HepG2 (cell line): ENCODE results near the gene OR6C68. TPM values are rescaled to one million over a fixed set of nuclear protein-coding genes. Genes with fewer than 3 reads are reported as not detected.

Experiments
- ATAC-seq: fragments of 200-7000 bp; cut with Tn5 transposase; 3 replicates; pipeline ENCODE4 v1.9.1; 2020; ENCODE audit warnings: mild to moderate bottlenecking, moderate library complexity
- BruUV-seq: library from RNA; stranded (reverse); fragments of 400-500 nt; replicated peaks from 2 replicates; lab custom pipeline; 2021; lab: Mats Ljungman, UMichigan
- CTCF ChIA-PET: fragments of 300-600 bp; formaldehyde crosslinking; extraction: SDS; loops from one replicate; lab custom pipeline; 2021; ENCODE audit warnings: low total read pairs, inconsistent platforms, low intra/inter-chr PET ratio; lab: Yijun Ruan, JAX
- POLR2A ChIA-PET: fragments of 350-600 bp; sonication (Branson Sonifier 250); formaldehyde crosslinking; loops from one replicate; lab custom pipeline; 2020; ENCODE audit warnings: antibody characterized with exemption, inconsistent platforms; lab: Yijun Ruan, JAX
- DNase-seq: peaks from one replicate; pipeline ENCODE4 v3.0.0-alpha.2; 2015; ENCODE audit warnings: low spot score
- FAIRE-seq: peaks from 3 replicates; lab custom pipeline; 2011; peaks lifted over from hg19 to GRCh38; lab: Jason Lieb, UNC
- H2AFZ ChIP-seq: one replicate; pipeline ENCODE4 v1.6.1; 2011; ENCODE audit warnings: low read length, inconsistent platforms
- H3K27ac ChIP-seq: fragments of 300-600 bp; 3 replicates; pipeline ENCODE4 v1.8.0; 2011; ENCODE audit warnings: mixed run types, mild to moderate bottlenecking, mixed read lengths, low read length, inconsistent platforms; ENCODE audit not compliant: insufficient read depth; ENCODE audit errors: extremely low read length
- H3K27me3 ChIP-seq, 2 experiments: fragments of 200-600 bp in 1 of 2; 2 replicates in 1 of 2; 3 replicates in 1 of 2; pipeline versions ENCODE4 v1.6.0 to v1.8.0; 2011; ENCODE audit warnings: low read length in 2 of 2, mild to moderate bottlenecking in 2 of 2, moderate library complexity in 2 of 2, inconsistent platforms in 1 of 2; ENCODE audit not compliant: insufficient read depth in 2 of 2, control insufficient read depth in 1 of 2
- H3K36me3 ChIP-seq, 2 experiments: fragments of 200-600 bp in 1 of 2; replicated peaks in 1 of 2; 2 replicates in 1 of 2; 3 replicates in 1 of 2; pipeline versions ENCODE4 v1.5.1 to v1.8.0; 2011; ENCODE audit warnings: low read length in 2 of 2, inconsistent platforms in 1 of 2; ENCODE audit not compliant: insufficient read depth in 2 of 2, control insufficient read depth in 1 of 2
- H3K4me1 ChIP-seq: 2 replicates; pipeline ENCODE4 v1.5.1; 2012; ENCODE audit warnings: low read length, inconsistent platforms; ENCODE audit not compliant: insufficient read depth
- H3K4me2 ChIP-seq: 2 replicates; pipeline ENCODE4 v1.6.0; 2011; ENCODE audit warnings: low read depth, low read length, inconsistent platforms
- H3K4me3 ChIP-seq, 3 experiments: fragments of 200-600 bp in 1 of 3; sonication (generic), shearing (Covaris generic) in 1 of 3; replicated peaks in 1 of 3; 2 replicates each; pipeline ENCODE4 v1.5.1; 2011 to 2016; ENCODE audit warnings: low read length in 3 of 3, inconsistent platforms in 2 of 3, low read depth in 2 of 3, mild to moderate bottlenecking in 2 of 3, control low read depth in 1 of 3, mixed read lengths in 1 of 3; ENCODE audit not compliant: insufficient read depth in 1 of 3
- H3K79me2 ChIP-seq: one replicate; pipeline ENCODE4 v1.6.1; 2011; ENCODE audit warnings: low read length, inconsistent platforms; ENCODE audit not compliant: insufficient read depth
- H3K9ac ChIP-seq: 2 replicates; pipeline ENCODE4 v1.6.0; 2011; ENCODE audit warnings: mild to moderate bottlenecking, low read depth, low read length, inconsistent platforms; ENCODE audit not compliant: insufficient read depth
- H3K9me3 ChIP-seq: 2 replicates; pipeline ENCODE4 v1.5.1; 2012; ENCODE audit warnings: mild to moderate bottlenecking, low read length
- H4K20me1 ChIP-seq: 2 replicates; pipeline ENCODE4 v1.6.0; 2011; ENCODE audit warnings: inconsistent platforms, mild to moderate bottlenecking, low read length, moderate library complexity; ENCODE audit not compliant: insufficient read depth
- CHD2 ChIP-seq: IDR thresholded peaks from 2 replicates; pipeline ENCODE4 v1.6.1; 2011; ENCODE audit warnings: low read depth, low read length, improper control_type of control experiment
- HNRNPLL ChIP-seq: fragments of 200-400 bp; formaldehyde crosslinking; IDR thresholded peaks from 2 replicates; pipeline ENCODE4 v1.6.1; 2017; ENCODE audit warnings: mild to moderate bottlenecking, low read depth, low read length; ENCODE audit not compliant: poor library complexity, severe bottlenecking
- IRX3 ChIP-seq: sonication (generic); formaldehyde crosslinking; IDR thresholded peaks from 2 replicates; pipeline ENCODE4 v1.8.1; 2023; ENCODE audit warnings: mild to moderate bottlenecking, low read depth, missing genetic modification reagents, borderline replicate concordance
- POLR2G ChIP-seq: fragments of 200-400 bp; formaldehyde crosslinking; IDR thresholded peaks from 2 replicates; pipeline ENCODE4 v1.6.1; 2018; ENCODE audit warnings: mild to moderate bottlenecking, low read depth, low read length, moderate library complexity
- SNAI1 ChIP-seq: sonication (generic); formaldehyde crosslinking; IDR thresholded peaks from 2 replicates; pipeline ENCODE4 v1.5.0; 2020; ENCODE audit warnings: mild to moderate bottlenecking, missing genetic modification reagents, borderline replicate concordance
- USF2 ChIP-seq, 2 experiments: sonication (generic) in 1 of 2; formaldehyde crosslinking in 1 of 2; IDR thresholded peaks; 2 replicates each; pipeline versions ENCODE4 v1.5.1 to v1.6.1; 2011 to 2020; ENCODE audit warnings: borderline replicate concordance in 1 of 2, low read depth in 1 of 2, low read length in 1 of 2, mild to moderate bottlenecking in 1 of 2, missing genetic modification reagents in 1 of 2, moderate library complexity in 1 of 2
- ZNF281 ChIP-seq: sonication (generic); formaldehyde crosslinking; IDR thresholded peaks from 2 replicates; pipeline ENCODE4 v1.4.0; 2020; ENCODE audit warnings: missing genetic modification reagents, borderline replicate concordance
- ZNF446 ChIP-seq: sonication (generic); formaldehyde crosslinking; IDR thresholded peaks from 2 replicates; pipeline ENCODE4 v1.5.0; 2020; ENCODE audit warnings: mild to moderate bottlenecking, missing genetic modification reagents
- WGBS: methylation state at CpG from one replicate; pipeline ENCODE4 v1.1.6; 2017; ENCODE audit warnings: low lambda C conversion rate; 5-methylcytosine and 5-hydroxymethylcytosine counted together
- in situ Hi-C: cut with HindIII; loops from 2 replicates; pipeline ENCODE4 v1.10.0; 2017; ENCODE audit warnings: low pct_unique_long_range_greater_than_20kb; ENCODE audit not compliant: extremely low pct_ligation_motif_present
- intact Hi-C: fragments of 100-400 bp; cut with micrococcal nuclease; formaldehyde crosslinking; loops from one replicate; pipeline ENCODE4 v1.10.0; 2022; ENCODE audit not compliant: unreplicated experiment
- polyA plus RNA-seq, 8 experiments: library from polyadenylated mRNA; depleted of rRNA in 3 of 8; stranded (reverse) in 7 of 8; unstranded in 1 of 8; fragments of >200 nt; fragmentation: Illumina TruSeq in 4 of 8; extraction: Trizol in 4 of 8; gene quantifications; 2 replicates each; pipeline versions ENCODE4 v1.2.1 to v1.2.3, GENCODE V29; 2011 to 2016; ENCODE audit warnings: low read depth in 4 of 8, missing spikeins in 1 of 8, mixed read lengths in 1 of 8; ENCODE audit not compliant: insufficient read depth in 1 of 8
- total RNA-seq, 5 experiments: library from RNA; depleted of rRNA; stranded (reverse); fragments of >200 nt; fragmentation: Illumina TruSeq; extraction: Trizol; gene quantifications; 2 replicates each; pipeline ENCODE4 v1.2.3, GENCODE V29; 2016; ENCODE audit warnings: low read depth in 1 of 5

OR6C68 gene
- total and polyA plus RNA-seq, 2 of the 13 experiments (the other 11 are each of a cell fraction or from before 2014, with no cell fraction given), result not detected

GRCh38 chr12:55495490-55495889, 3.3 kb downstream of the OR6C68 start (continued):
- no peak for TF ChIP-seq SNAI1
- no peak for TF ChIP-seq HNRNPLL
- no peak for TF ChIP-seq POLR2G
- no peak for TF ChIP-seq IRX3

GRCh38 chr12:55499231-55499630, 7.1 kb downstream of the OR6C68 start:
- H3K27ac ChIP-seq, result peak overlapping the region; percentile 86
- peak; percentile 26 for DNase-seq
- H3K79me2 ChIP-seq, result no peaks in the 10 kb centered on the region
- ATAC-seq, result peak; percentile 31
- H3K36me3 ChIP-seq, result no peaks in the 10 kb centered on the region
- FAIRE-seq, result no peak
- H4K20me1 ChIP-seq, result no peaks in the 10 kb centered on the region
- no TSS peak for BruUV-seq
- TF ChIP-seq ZNF281 (CRISPR knock-in tag) (0 out of 2 replicates have a peak, but pooled peaks have one; percentile 8), CHD2 (peak; percentile 57; the same call in 1 of the 2 replicates), POLR2G (peak; percentile 5; the same call in 1 of the 2 replicates), USF2 (IDR thresholded peaks at IDR 0.05; ENCODE audit: low read depth, low read length) (no peak), USF2 (CRISPR knock-in tag; IDR thresholded peaks at IDR 0.05; ENCODE audit: borderline replicate concordance) (peak; percentile 57; the same call in 1 of the 2 replicates), ZNF446 (no peak)
- TF ChIP-seq, all 625 proteins: peak for 4
- POLR2A ChIA-PET, result interaction anchor here (1.1 to 1.2 kb wide), 3 partner anchors 182 to 330 kb away, joined by 4 to 8 read pairs (median 4); partner anchors contain the start of genes BLOC1S1 and DNAJC14
- CTCF ChIA-PET, result no interaction called here
- no peaks in the 10 kb centered on the region for H3K27me3 ChIP-seq
- 74% methylated on average over 4 of the region's 4 CpGs for WGBS
- no peak overlapping the region; a peak in 1 of 6 replicates for H3K4me3 ChIP-seq
- intact Hi-C loops, result no loop called here
- peak overlapping the region; percentile 30 for H2AFZ ChIP-seq
- no peaks in the 10 kb centered on the region for H3K9me3 ChIP-seq
- in situ Hi-C loops, result no loop called here
- H3K9ac ChIP-seq, result peak overlapping the region; percentile 50
- peaks cover 49% of the 10 kb centered on the region for H3K4me1 ChIP-seq
- H3K4me2 ChIP-seq, result peak overlapping the region; percentile 77
